ENCODE measurements around the gene RSRC1.

- TF ChIP-seq CTCF (IDR thresholded peaks at IDR 0.05; ENCODE audit: low read depth, low read length) (no peak), EZH2phosphoT487 (IDR thresholded peaks at IDR 0.05; ENCODE audit: low read depth) (no peak)
Observed at GRCh38 chr3:158402590-158402989, 292.7 kb downstream of the RSRC1 start.
